Neural cell (in vitro differentiated cells): ENCODE measurements around the gene ACTR3C.
"Not testable (repeated sequence)": the region's sequence is repeated elsewhere in the genome, so short reads cannot be mapped to it uniquely, and the experiment has no call there.

Source experiments
- EP300 ChIP-seq: fragments of 450-650 bp; conservative IDR thresholded peaks from 2 replicates; pipeline ENCODE4 v1.6.1; 2014; ENCODE audit warnings: antibody characterized with exemption, mild to moderate bottlenecking, moderate library complexity; ENCODE audit not compliant: poor library complexity, severe bottlenecking
- EZH2 ChIP-seq: fragments of 200-600, 300-800 bp; shearing (Covaris generic), sonication (generic); IDR thresholded peaks from 2 replicates; pipeline ENCODE4 v1.6.1; 2014; ENCODE audit warnings: antibody characterized with exemption, low read length, borderline replicate concordance, mild to moderate bottlenecking; ENCODE audit not compliant: insufficient read depth, poor library complexity, severe bottlenecking
- MXI1 ChIP-seq: fragments of 450-650 bp; conservative IDR thresholded peaks from 2 replicates; pipeline ENCODE4 v1.6.1; 2014; ENCODE audit warnings: antibody characterized with exemption, mild to moderate bottlenecking; ENCODE audit not compliant: poor library complexity, severe bottlenecking
- POLR2AphosphoS5 ChIP-seq: IDR thresholded peaks from 2 replicates; pipeline ENCODE4 v1.6.1; 2012
- RAD21 ChIP-seq: fragments of 450-650 bp; conservative IDR thresholded peaks from 2 replicates; pipeline ENCODE4 v1.6.1; 2014; ENCODE audit warnings: antibody characterized with exemption, mild to moderate bottlenecking, moderate library complexity
- SMC3 ChIP-seq: fragments of 450-650 bp; conservative IDR thresholded peaks from 2 replicates; pipeline ENCODE4 v1.6.1; 2014; ENCODE audit warnings: antibody characterized with exemption, mild to moderate bottlenecking, moderate library complexity; ENCODE audit not compliant: poor library complexity
- TAF1 ChIP-seq: IDR thresholded peaks from 2 replicates; pipeline ENCODE4 v1.6.1; 2012; ENCODE audit warnings: low read depth
- TF ChIP-seq, protein P1 (sequence below): fragments of 450-650 bp; IDR thresholded peaks from 2 replicates; pipeline ENCODE4 v1.5.1; 2014; ENCODE audit warnings: antibody characterized with exemption, mild to moderate bottlenecking, moderate library complexity; ENCODE audit not compliant: poor library complexity, severe bottlenecking
- TF ChIP-seq, protein P2 (sequence below): IDR thresholded peaks from 2 replicates; pipeline ENCODE4 v1.6.1; 2012; ENCODE audit warnings: borderline replicate concordance

- not testable (repeated sequence) for TF ChIP-seq TAF1, EZH2, POLR2AphosphoS5, EP300, MXI1, SMC3, RAD21
- TF ChIP-seq, protein P1, sequence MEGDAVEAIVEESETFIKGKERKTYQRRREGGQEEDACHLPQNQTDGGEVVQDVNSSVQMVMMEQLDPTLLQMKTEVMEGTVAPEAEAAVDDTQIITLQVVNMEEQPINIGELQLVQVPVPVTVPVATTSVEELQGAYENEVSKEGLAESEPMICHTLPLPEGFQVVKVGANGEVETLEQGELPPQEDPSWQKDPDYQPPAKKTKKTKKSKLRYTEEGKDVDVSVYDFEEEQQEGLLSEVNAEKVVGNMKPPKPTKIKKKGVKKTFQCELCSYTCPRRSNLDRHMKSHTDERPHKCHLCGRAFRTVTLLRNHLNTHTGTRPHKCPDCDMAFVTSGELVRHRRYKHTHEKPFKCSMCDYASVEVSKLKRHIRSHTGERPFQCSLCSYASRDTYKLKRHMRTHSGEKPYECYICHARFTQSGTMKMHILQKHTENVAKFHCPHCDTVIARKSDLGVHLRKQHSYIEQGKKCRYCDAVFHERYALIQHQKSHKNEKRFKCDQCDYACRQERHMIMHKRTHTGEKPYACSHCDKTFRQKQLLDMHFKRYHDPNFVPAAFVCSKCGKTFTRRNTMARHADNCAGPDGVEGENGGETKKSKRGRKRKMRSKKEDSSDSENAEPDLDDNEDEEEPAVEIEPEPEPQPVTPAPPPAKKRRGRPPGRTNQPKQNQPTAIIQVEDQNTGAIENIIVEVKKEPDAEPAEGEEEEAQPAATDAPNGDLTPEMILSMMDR: not testable (repeated sequence)
- TF ChIP-seq, protein P2, sequence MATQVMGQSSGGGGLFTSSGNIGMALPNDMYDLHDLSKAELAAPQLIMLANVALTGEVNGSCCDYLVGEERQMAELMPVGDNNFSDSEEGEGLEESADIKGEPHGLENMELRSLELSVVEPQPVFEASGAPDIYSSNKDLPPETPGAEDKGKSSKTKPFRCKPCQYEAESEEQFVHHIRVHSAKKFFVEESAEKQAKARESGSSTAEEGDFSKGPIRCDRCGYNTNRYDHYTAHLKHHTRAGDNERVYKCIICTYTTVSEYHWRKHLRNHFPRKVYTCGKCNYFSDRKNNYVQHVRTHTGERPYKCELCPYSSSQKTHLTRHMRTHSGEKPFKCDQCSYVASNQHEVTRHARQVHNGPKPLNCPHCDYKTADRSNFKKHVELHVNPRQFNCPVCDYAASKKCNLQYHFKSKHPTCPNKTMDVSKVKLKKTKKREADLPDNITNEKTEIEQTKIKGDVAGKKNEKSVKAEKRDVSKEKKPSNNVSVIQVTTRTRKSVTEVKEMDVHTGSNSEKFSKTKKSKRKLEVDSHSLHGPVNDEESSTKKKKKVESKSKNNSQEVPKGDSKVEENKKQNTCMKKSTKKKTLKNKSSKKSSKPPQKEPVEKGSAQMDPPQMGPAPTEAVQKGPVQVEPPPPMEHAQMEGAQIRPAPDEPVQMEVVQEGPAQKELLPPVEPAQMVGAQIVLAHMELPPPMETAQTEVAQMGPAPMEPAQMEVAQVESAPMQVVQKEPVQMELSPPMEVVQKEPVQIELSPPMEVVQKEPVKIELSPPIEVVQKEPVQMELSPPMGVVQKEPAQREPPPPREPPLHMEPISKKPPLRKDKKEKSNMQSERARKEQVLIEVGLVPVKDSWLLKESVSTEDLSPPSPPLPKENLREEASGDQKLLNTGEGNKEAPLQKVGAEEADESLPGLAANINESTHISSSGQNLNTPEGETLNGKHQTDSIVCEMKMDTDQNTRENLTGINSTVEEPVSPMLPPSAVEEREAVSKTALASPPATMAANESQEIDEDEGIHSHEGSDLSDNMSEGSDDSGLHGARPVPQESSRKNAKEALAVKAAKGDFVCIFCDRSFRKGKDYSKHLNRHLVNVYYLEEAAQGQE: not testable (repeated sequence)
These were observed 54.5 kb downstream of the ACTR3C start for GRCh38 chr7:150268798-150269197.
